ENCODE data around the gene TPR. TPM values are rescaled to one million over a fixed set of nuclear protein-coding genes. Genes with fewer than 3 reads are reported as not detected.

TPR gene
- polyA plus RNA-seq, 1 of the 3 experiments (the other 2 are of a cell fraction): 37.5 TPM

GRCh38 chr1:186413319-186413718 is 38.3 kb upstream of the TPR start:
- 57% methylated on average over 1 of the region's 1 CpG for WGBS (ENCODE audit: low lambda C conversion rate)
- Histone ChIP-seq H3K9me2 (no peaks in the 10 kb centered on the region), H3K4me3 (ENCODE audit: low read depth in 2 of 2, low read length in 1 of 2) (no peak overlapping the region), H3F3A (replicated peaks; ENCODE audit: insufficient read depth) (peaks cover 18% of the 10 kb centered on the region), H4K20me1 (ENCODE audit: insufficient read depth) (no peaks in the 10 kb centered on the region), H3K79me2 (ENCODE audit: insufficient read depth) (no peaks in the 10 kb centered on the region), H3K27ac (ENCODE audit: low read depth in 2 of 2, low read length in 1 of 2) (no peak overlapping the region), H3K36me3 (replicated peaks in 1 of 2; ENCODE audit: control insufficient read depth in 1 of 2, insufficient read depth in 2 of 2, low read length in 1 of 2) (peaks cover 67 to 70% of the 10 kb centered on the region in 2 experiments), H3K4me2 (no peak overlapping the region), H3K9me3 (no peaks in the 10 kb centered on the region), H2AFZ (ENCODE audit: low read depth) (no peak overlapping the region), H3K4me1 (ENCODE audit: control insufficient read depth in 1 of 2, insufficient read depth in 2 of 2, low read depth in 1 of 2, low read length in 1 of 2) (peaks cover 0 to 5% of the 10 kb centered on the region in 2 experiments; a peak in 1 of 4 replicates), H3K9ac (no peak overlapping the region), H3K27me3 (ENCODE audit: insufficient read depth) (no peaks in the 10 kb centered on the region)
- CTCF ChIA-PET: interaction anchor here (1.2 kb wide), 1 partner anchor 9 kb away, joined by 3 read pairs; no protein-coding TSS in a partner anchor
- POLR2A ChIA-PET: interaction anchor here (0.7 kb wide), 1 partner anchor 1113 kb away, joined by 3 read pairs; no protein-coding TSS in a partner anchor
- TF ChIP-seq JUND (IDR thresholded peaks at IDR 0.05): peak; percentile 31
- no peak for TF ChIP-seq ZBTB33 (IDR thresholded peaks at IDR 0.05; ENCODE audit: borderline replicate concordance, low read depth)
- no peak for TF ChIP-seq MAX (IDR thresholded peaks at IDR 0.05; ENCODE audit: low read depth)
- no peak for TF ChIP-seq FOXJ3 (CRISPR knock-in tag; IDR thresholded peaks at IDR 0.05)
- no peak for TF ChIP-seq SIN3A (IDR thresholded peaks at IDR 0.05; ENCODE audit: borderline replicate concordance, low read depth, low read length)
- no peak for TF ChIP-seq RFX5 (IDR thresholded peaks at IDR 0.05; ENCODE audit: low read length)
- TF ChIP-seq ELF1 (IDR thresholded peaks at IDR 0.05): no peak
- 0 out of 4 replicates have a peak, but pooled peaks of 1 of the 2 experiments have one; percentile 15 for TF ChIP-seq EP300 (IDR thresholded peaks at IDR 0.05; ENCODE audit: borderline replicate concordance in 1 of 2, low read depth in 1 of 2, low read length in 1 of 2)
- no peak for TF ChIP-seq MEF2A (IDR thresholded peaks at IDR 0.05; ENCODE audit: borderline replicate concordance, low read depth)
- peak; percentile 26; the same call in 1 of the 2 replicates for TF ChIP-seq FOSL2 (IDR thresholded peaks at IDR 0.05; ENCODE audit: borderline replicate concordance, low read depth)
- TF ChIP-seq TCF12 (IDR thresholded peaks at IDR 0.05): peak; percentile 31; the same call in 1 of the 2 replicates
- no peak for TF ChIP-seq GABPA (IDR thresholded peaks at IDR 0.05; ENCODE audit: low read depth)
- TF ChIP-seq CTCF (IDR thresholded peaks at IDR 0.05): no peak
- TF ChIP-seq RAD21 (IDR thresholded peaks at IDR 0.05; ENCODE audit: low read length): no peak
- TF ChIP-seq NFIC (IDR thresholded peaks at IDR 0.05; ENCODE audit: borderline replicate concordance): peak; percentile 22; the same call in 1 of the 2 replicates
- DNase-seq: no peak
